Astrocyte (in vitro differentiated cells and primary cell): Measurements from ENCODE around the gene IDE.

Experiments
- EZH2 ChIP-seq: IDR thresholded peaks from 2 replicates; pipeline ENCODE4 v1.6.1; 2012; ENCODE audit warnings: mild to moderate bottlenecking, low read length, inconsistent platforms; ENCODE audit not compliant: insufficient read depth
- TF ChIP-seq, protein P1 (sequence below): IDR thresholded peaks from 2 replicates; pipeline ENCODE4 v1.5.1; 2011; ENCODE audit warnings: low read depth, mild to moderate bottlenecking, inconsistent platforms, low read length, moderate library complexity; ENCODE audit not compliant: insufficient read depth

DNA sequence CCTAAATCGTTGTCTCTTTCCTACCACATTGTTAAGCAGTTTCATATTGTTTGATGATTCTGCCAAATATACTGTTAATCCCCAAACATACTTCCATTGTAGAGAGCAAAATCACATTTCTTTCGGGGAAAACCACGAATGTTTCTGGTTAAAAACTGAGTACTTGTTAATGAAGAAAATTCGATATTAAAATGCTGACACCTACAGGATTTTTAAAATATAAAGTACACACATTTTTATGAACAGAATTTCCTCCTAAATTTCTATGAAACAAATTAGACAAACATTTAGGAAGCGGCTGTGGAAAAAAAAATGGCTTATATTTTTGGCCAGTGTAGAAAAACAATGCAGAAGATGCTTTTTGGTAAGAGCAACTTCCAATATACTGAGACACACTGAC lies 68.8 kb downstream of the IDE start:
- TF ChIP-seq, protein P1, sequence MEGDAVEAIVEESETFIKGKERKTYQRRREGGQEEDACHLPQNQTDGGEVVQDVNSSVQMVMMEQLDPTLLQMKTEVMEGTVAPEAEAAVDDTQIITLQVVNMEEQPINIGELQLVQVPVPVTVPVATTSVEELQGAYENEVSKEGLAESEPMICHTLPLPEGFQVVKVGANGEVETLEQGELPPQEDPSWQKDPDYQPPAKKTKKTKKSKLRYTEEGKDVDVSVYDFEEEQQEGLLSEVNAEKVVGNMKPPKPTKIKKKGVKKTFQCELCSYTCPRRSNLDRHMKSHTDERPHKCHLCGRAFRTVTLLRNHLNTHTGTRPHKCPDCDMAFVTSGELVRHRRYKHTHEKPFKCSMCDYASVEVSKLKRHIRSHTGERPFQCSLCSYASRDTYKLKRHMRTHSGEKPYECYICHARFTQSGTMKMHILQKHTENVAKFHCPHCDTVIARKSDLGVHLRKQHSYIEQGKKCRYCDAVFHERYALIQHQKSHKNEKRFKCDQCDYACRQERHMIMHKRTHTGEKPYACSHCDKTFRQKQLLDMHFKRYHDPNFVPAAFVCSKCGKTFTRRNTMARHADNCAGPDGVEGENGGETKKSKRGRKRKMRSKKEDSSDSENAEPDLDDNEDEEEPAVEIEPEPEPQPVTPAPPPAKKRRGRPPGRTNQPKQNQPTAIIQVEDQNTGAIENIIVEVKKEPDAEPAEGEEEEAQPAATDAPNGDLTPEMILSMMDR = no peak
- TF ChIP-seq EZH2 = no peak
